GM18951 (cell line): Measurements from ENCODE around the gene HERC4.

Source experiments
- POLR2A ChIP-seq: IDR thresholded peaks from 4 replicates; pipeline ENCODE4 v1.6.1; 2011; ENCODE audit warnings: mild to moderate bottlenecking; ENCODE audit not compliant: insufficient read length, insufficient read depth; ENCODE audit errors: extremely low read depth
- in situ Hi-C: fragments of 300-500 bp; cut with MboI; formaldehyde crosslinking; loops from one replicate; pipeline ENCODE4 v1.12.0; 2022; ENCODE audit warnings: low sequenced_read_pairs, mixed read lengths, inconsistent platforms; ENCODE audit not compliant: unreplicated experiment

HERC4 gene

GRCh38 chr10:68103901-68104300 is 28.8 kb upstream of the HERC4 start:
- in situ Hi-C loops: no loop called here
- no peak for TF ChIP-seq POLR2A

GRCh38 chr10:68103261-68103878 is 28.3 kb upstream of the HERC4 start:
- in situ Hi-C loops: no loop called here
- no peak for TF ChIP-seq POLR2A

GRCh38 chr10:68101066-68101465 is 26.0 kb upstream of the HERC4 start:
- TF ChIP-seq POLR2A: no peak
- in situ Hi-C loops: no loop called here

GRCh38 chr10:68099736-68100135 is 24.7 kb upstream of the HERC4 start:
- in situ Hi-C loops: no loop called here
- TF ChIP-seq POLR2A: no peak

- in situ Hi-C loops: no loop called here
- no peak for TF ChIP-seq POLR2A
Observed at GRCh38 chr10:68096913-68097516, 21.9 kb upstream of the HERC4 start.

- in situ Hi-C loops: no loop called here
- TF ChIP-seq POLR2A: no peak
Observed at GRCh38 chr10:68095153-68095552, 20.1 kb upstream of the HERC4 start.

- no peak for TF ChIP-seq POLR2A
- in situ Hi-C loops: no loop called here
Observed at GRCh38 chr10:68092512-68092911, 17.4 kb upstream of the HERC4 start.

GRCh38 chr10:68090586-68090985 is 15.5 kb upstream of the HERC4 start:
- in situ Hi-C loops: no loop called here
- no peak for TF ChIP-seq POLR2A

GRCh38 chr10:68088740-68089139 is 13.7 kb upstream of the HERC4 start:
- in situ Hi-C loops: no loop called here
- no peak for TF ChIP-seq POLR2A

GRCh38 chr10:68087685-68088401 is 12.8 kb upstream of the HERC4 start:
- in situ Hi-C loops: no loop called here
- no peak for TF ChIP-seq POLR2A

GRCh38 chr10:68086910-68087684 is 12.0 kb upstream of the HERC4 start:
- in situ Hi-C loops: no loop called here
- TF ChIP-seq POLR2A: no peak

- TF ChIP-seq POLR2A: no peak
Observed at GRCh38 chr10:68086011-68086410, 10.9 kb upstream of the HERC4 start.

GRCh38 chr10:68084469-68084868 is 9.4 kb upstream of the HERC4 start:
- no peak for TF ChIP-seq POLR2A
- in situ Hi-C loops: no loop called here

More at GRCh38 chr10:68086011-68086410, 10.9 kb upstream of the HERC4 start:
- in situ Hi-C loops: no loop called here
